ENCODE measurements around the gene ADSS1.

- TF ChIP-seq, protein P1, sequence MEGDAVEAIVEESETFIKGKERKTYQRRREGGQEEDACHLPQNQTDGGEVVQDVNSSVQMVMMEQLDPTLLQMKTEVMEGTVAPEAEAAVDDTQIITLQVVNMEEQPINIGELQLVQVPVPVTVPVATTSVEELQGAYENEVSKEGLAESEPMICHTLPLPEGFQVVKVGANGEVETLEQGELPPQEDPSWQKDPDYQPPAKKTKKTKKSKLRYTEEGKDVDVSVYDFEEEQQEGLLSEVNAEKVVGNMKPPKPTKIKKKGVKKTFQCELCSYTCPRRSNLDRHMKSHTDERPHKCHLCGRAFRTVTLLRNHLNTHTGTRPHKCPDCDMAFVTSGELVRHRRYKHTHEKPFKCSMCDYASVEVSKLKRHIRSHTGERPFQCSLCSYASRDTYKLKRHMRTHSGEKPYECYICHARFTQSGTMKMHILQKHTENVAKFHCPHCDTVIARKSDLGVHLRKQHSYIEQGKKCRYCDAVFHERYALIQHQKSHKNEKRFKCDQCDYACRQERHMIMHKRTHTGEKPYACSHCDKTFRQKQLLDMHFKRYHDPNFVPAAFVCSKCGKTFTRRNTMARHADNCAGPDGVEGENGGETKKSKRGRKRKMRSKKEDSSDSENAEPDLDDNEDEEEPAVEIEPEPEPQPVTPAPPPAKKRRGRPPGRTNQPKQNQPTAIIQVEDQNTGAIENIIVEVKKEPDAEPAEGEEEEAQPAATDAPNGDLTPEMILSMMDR (IDR thresholded peaks at IDR 0.05), result no peak
- no peak for TF ChIP-seq ZFX (IDR thresholded peaks at IDR 0.05; ENCODE audit: borderline replicate concordance)
Measured at GRCh38 chr14:104676694-104677511, 47.1 kb upstream of the ADSS1 start.
